Heart left ventricle (tissue), 16 donors: ENCODE data around the gene JPH3. TPM values are rescaled to one million over a fixed set of nuclear protein-coding genes. Genes with fewer than 3 reads are reported as not detected.
A peak's percentile ranks its signal among the peaks of the same experiment; 100 is the strongest.

ENCODE experiments used
- ATAC-seq, 4 donors: fragments of 200-7000 bp; cut with Tn5 transposase; one replicate each; pipeline ENCODE4 v1.9.1; 2020 to 2022; ENCODE audit warnings: moderate library complexity in 4 of 4, mild to moderate bottlenecking in 3 of 4, moderate number of reproducible peaks in 1 of 4
- DNase-seq, 5 donors: peaks; one replicate each; pipeline ENCODE4 v3.0.0-alpha.2; 2020
- H3K27ac ChIP-seq, 12 donors: fragments of 200-600 bp; sonication (generic) in 4 of 12; one replicate each; pipeline versions ENCODE4 v1.5.0 to v1.8.0; 2016 to 2022; ENCODE audit warnings: mild to moderate bottlenecking in 2 of 12
- H3K27me3 ChIP-seq, 9 donors: fragments of 200-600 bp; sonication (generic) in 2 of 9; one replicate each; pipeline versions ENCODE4 v1.5.1 to v1.8.0; 2016 to 2022; ENCODE audit warnings: mild to moderate bottlenecking in 3 of 9
- H3K36me3 ChIP-seq, 9 donors: fragments of 200-600 bp; sonication (generic) in 2 of 9; one replicate each; pipeline versions ENCODE4 v1.5.0 to v1.8.0; 2018 to 2022; ENCODE audit warnings: mild to moderate bottlenecking in 2 of 9
- H3K4me1 ChIP-seq, 12 donors: fragments of 200-600 bp; sonication (generic) in 4 of 12; one replicate each; pipeline versions ENCODE4 v1.5.0 to v1.8.0; 2016 to 2022; ENCODE audit warnings: mild to moderate bottlenecking in 3 of 12
- H3K4me3 ChIP-seq, 12 donors: fragments of 200-600 bp; sonication (generic) in 4 of 12; one replicate each; pipeline versions ENCODE4 v1.5.0 to v1.8.0; 2017 to 2022; ENCODE audit warnings: mild to moderate bottlenecking in 9 of 12, moderate library complexity in 4 of 12
- H3K9me3 ChIP-seq, 12 donors: fragments of 200-600 bp; sonication (generic) in 4 of 12; one replicate each; pipeline versions ENCODE4 v1.5.0 to v1.8.0; 2016 to 2022; ENCODE audit warnings: mild to moderate bottlenecking in 1 of 12
- POLR2A ChIP-seq, 2 donors: fragments of 450-650 bp; IDR thresholded peaks; one replicate each; pipeline ENCODE4 v1.6.1; 2017; ENCODE audit warnings: antibody characterized with exemption in 2 of 2, mild to moderate bottlenecking in 2 of 2, moderate library complexity in 2 of 2
- WGBS, 4 donors: extraction: QIAGEN DNeasy Blood & Tissue Kit in 2 of 4; methylation state at CpG; one replicate each; pipeline versions ENCODE4 v1.1.5 to v1.1.7; 2013 to 2018; 5-methylcytosine and 5-hydroxymethylcytosine counted together
- intact Hi-C, 10 donors: fragments of 100-400 bp; cut with DNase I; formaldehyde crosslinking; loops; one replicate each; pipeline versions ENCODE4 v1.11.1 to v1.14.2; 2022
- long read RNA-seq, 3 donors: library from polyadenylated mRNA; unstranded; transcript quantifications; one replicate each; pipeline ENCODE4 v2.0.0, GENCODE V29; 2020 to 2021
- polyA plus RNA-seq, 2 donors: library from polyadenylated mRNA; stranded (reverse); fragments of 200-250 nt; gene quantifications; one replicate each; pipeline ENCODE4 v1.2.3, GENCODE V29; 2013
- total RNA-seq, 9 donors: library from RNA; depleted of rRNA in 2 of 9; stranded (reverse); fragments of >200 nt in 2 of 9; fragmentation: NEBNext Ultra II Directional in 3 of 9; extraction: Animal tissue kit (Norgen Biotek cat#: 25700) in 3 of 9; gene quantifications; one replicate each; pipeline versions ENCODE4 v1.1.0 to v1.2.4, GENCODE V29; 2016 to 2023
- TF ChIP-seq, protein P1 (sequence below), 12 donors: fragments of 200-600 bp; sonication (generic) in 4 of 12; IDR thresholded peaks; one replicate each; pipeline versions ENCODE4 v1.5.0 to v1.8.0; 2018 to 2022; ENCODE audit warnings: antibody characterized with exemption in 12 of 12, mild to moderate bottlenecking in 5 of 12
- donor health status: ischemic (EF 13 %, LVEDD 7.1; RV severe dilation, severe dysfunction).
- donor health status: healthy with polysubstance abuse.
- donor health status: DM: no; HTN: yes; CAD: no.
- donor health status: DM: no; HTN: no; CAD: no.
- donor health status: ischemic (EF 25% LVEDD 6.9; RV normal size, moderate dysfunction).
- donor health status: ischemic (EF 25% LVEDD 5.7; RV mildly dilated, moderate dysfunction).
- donor health status: healthy.
- donor health status: DM: yes; HTN: yes; CAD: no.
- donor health status: ischemic (EF 35%, LVEDD 5.7; RV mildly dilated, moderate dysfunction).
- donor health status: nonischemic (EF 11% LVEDD 7.7; RV severe dilation, severe dysfunction).
- donor health status: DM: yes; HTN: yes; CAD: no.
- donor health status: PGD.
- donor health status: ischemic (EF 29% LVEDD 5.4; RV normal size, mild dysfunction).
- donor health status: nonischemic (EF 23%, LVEDD 6.1; RV moderate dilation, normal function).

The JPH3 gene
- total RNA-seq: under 1 TPM in 3 of 9 donors, not detected in 6; 0.12 to 0.58 (median 0.29) TPM
- under 1 TPM in 1 of 2 donors, not detected in 1; 0.03 TPM for polyA plus RNA-seq
- long read RNA-seq, donor 1: 0 reads
- long read RNA-seq, donor 2: 0 reads
- long read RNA-seq, donor 3, partial matches to known transcripts: 1 of 1 reads
- long read RNA-seq, donor 3, other reads (novel, unspliced or antisense): 0 of 1 reads

DNA sequence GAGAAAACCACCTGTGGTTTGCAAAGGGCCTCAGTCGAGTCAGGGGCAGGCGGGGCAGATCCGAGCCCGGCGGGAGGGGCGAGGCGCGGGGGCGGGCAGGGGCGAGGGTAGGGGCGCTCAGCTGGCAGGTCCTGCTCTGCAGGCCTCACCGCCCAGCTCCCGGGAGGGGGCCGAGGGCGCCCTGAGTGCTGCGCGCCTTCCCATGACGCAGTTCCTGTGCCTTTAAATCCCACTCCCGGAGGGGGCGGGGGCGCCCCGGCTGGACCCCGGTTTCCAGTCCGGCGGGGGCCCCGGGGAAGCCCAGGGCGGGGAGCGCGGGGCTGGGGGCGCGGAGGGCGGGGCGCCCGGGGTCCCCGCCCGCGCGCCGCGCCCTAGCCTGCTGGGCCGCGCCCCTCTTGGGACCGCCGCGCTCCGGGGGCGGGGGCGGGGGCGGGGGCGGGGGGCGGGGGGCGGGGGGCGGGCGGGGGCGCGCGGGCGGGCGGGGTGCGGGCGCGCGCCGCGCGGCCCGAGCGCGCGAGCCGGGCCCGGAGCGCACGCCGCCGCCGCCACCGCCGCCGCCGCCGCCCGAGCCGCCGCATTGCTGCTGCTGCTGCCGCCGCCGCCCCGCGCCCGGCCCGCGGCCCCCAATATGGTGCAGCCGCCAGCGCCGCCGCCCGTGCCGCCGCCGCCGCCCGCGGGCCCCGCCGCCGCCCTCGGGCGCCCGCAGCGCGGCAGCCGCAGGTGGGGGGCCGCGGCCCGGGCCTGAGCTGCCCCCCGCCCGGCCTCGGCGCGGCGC, at the start of gene JPH3:
JPH3 (plus strand) TSS at position 508 of the 775 bp plus-strand sequence. CDS start 639 bp downstream, outside the sequence.
- no peak within 1 kb of the TSS for H3K27ac ChIP-seq
- peaks cover 0 to 7% (median 0%) of the 10 kb centered on the region in 12 donors for H3K9me3 ChIP-seq
- peaks cover 0 to 22% (median 0%) of the 10 kb centered on the region in 12 donors for H3K4me1 ChIP-seq
- intact Hi-C loops: no loop called here
- 0 to 5% (median 1%) methylated on average over 1 to 104 of the region's 122 CpGs for WGBS, 4 donors
- no peaks in the 10 kb centered on the region for H3K36me3 ChIP-seq
- TF ChIP-seq, protein P1, sequence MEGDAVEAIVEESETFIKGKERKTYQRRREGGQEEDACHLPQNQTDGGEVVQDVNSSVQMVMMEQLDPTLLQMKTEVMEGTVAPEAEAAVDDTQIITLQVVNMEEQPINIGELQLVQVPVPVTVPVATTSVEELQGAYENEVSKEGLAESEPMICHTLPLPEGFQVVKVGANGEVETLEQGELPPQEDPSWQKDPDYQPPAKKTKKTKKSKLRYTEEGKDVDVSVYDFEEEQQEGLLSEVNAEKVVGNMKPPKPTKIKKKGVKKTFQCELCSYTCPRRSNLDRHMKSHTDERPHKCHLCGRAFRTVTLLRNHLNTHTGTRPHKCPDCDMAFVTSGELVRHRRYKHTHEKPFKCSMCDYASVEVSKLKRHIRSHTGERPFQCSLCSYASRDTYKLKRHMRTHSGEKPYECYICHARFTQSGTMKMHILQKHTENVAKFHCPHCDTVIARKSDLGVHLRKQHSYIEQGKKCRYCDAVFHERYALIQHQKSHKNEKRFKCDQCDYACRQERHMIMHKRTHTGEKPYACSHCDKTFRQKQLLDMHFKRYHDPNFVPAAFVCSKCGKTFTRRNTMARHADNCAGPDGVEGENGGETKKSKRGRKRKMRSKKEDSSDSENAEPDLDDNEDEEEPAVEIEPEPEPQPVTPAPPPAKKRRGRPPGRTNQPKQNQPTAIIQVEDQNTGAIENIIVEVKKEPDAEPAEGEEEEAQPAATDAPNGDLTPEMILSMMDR (IDR thresholded peaks at IDR 0.05): no peak
- TF ChIP-seq POLR2A (IDR thresholded peaks at IDR 0.05): no peak
- H3K4me3 ChIP-seq: peak within 1 kb of the TSS in 4 of 12 donors; percentile 5 to 39 (median 14)
- ATAC-seq (no peak), DNase-seq (no peak)
- peaks cover 39 to 92% (median 72%) of the 10 kb centered on the region in 9 donors for H3K27me3 ChIP-seq

DNA sequence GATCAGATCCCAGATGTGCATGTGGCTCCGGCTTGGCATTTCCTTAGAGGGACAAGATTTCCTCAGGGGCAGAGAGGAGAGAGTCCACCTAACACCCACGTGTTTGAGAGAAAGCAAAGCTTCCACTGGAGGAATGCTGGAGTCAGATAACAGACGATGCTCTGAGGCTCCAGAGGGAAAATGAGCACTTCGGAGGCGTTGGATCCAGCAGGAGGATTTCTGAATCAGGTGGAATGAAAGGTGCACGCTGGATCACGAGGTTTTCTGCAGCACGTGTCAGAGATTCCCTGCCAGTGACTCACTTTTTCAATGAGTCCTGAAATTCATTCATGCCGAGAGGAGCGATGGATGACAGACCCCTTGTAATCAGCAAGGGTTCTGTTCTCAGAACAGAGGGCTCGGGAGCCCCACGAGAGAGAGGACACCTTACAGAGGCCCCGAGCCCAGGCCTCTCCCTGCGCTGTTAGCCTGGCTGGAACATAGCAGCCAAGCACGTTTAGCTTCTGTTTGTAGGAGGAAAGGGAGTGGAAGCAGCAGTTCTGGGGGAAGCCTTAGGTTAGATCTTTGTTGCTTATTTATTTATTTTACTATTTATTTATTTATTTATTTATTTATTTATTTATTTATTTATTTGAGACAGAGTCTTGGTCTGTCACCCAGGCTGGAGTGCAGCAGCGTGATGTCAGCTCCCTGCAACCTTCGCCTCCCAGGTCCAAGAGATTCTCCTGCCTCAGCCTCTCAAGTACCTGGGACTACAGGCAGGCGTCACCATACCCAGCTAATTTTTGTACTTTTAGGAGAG, 49.3 kb upstream of the JPH3 start:
- Histone ChIP-seq H3K4me3 (no peak overlapping the region), H3K9me3 (no peaks in the 10 kb centered on the region), H3K27me3 (peaks cover 0 to 17% (median 0%) of the 10 kb centered on the region in 9 donors), H3K36me3 (no peaks in the 10 kb centered on the region), H3K27ac (no peak overlapping the region), H3K4me1 (peaks cover 0 to 15% (median 4%) of the 10 kb centered on the region in 12 donors)
- WGBS, 4 donors: 58 to 65% (median 63%) methylated on average over 18 of the region's 18 CpGs
- intact Hi-C loops: loop anchor here in 2 of 10 donors (10.0 kb wide), 3 partner anchors 82 to 228 kb away; no protein-coding TSS in a partner anchor
- no peak for TF ChIP-seq POLR2A (IDR thresholded peaks at IDR 0.05)
- TF ChIP-seq, protein P1 (IDR thresholded peaks at IDR 0.05): no peak
- ATAC-seq (no peak), DNase-seq (no peak)

DNA sequence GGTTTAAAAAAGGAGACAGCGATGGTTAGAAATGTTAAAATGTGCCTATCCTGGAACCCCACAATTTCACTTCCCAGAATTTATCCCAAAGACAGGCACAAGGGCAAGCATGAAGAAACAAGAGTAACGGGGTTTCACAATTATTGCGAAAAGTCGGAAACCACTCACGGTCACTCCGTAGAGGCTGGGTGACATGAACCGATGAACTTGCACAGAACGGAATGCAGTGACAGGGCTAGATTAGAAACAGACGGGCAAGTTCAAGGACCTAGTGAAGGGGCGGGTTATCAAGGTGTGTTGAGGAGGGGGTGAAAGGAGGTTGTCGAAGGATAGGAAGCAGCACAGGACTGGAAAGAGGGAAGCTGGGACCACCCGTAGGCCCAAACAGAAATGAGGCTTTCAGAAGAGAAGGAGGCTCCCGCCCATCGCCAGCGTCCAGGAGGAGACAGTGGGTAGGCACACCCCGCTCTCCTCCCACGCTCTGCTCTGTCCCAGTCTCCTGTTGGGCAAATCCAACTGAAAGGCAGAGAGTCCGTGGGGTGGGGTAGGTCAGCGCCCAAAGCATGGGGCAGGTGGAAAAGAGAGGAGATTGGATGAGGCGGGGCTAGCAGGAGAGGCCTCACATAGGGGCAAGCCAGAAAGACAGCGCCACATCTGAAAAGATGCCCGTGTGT, 47.4 kb upstream of the JPH3 start:
- Histone ChIP-seq H3K9me3 (no peaks in the 10 kb centered on the region), H3K36me3 (no peaks in the 10 kb centered on the region), H3K4me1 (peaks cover 0 to 15% (median 4%) of the 10 kb centered on the region in 12 donors), H3K27ac (peak overlapping the region in 1 of 12 donors; percentile 49), H3K27me3 (peaks cover 0 to 17% (median 0%) of the 10 kb centered on the region in 9 donors), H3K4me3 (no peak overlapping the region)
- WGBS, 4 donors: 73 to 80% (median 76%) methylated on average over 22 of the region's 22 CpGs
- DNase-seq (no peak), ATAC-seq (no peak)
- TF ChIP-seq POLR2A (IDR thresholded peaks at IDR 0.05): no peak
- intact Hi-C loops: loop anchor here in 2 of 10 donors (10.0 kb wide), 3 partner anchors 80 to 230 kb away; no protein-coding TSS in a partner anchor

DNA sequence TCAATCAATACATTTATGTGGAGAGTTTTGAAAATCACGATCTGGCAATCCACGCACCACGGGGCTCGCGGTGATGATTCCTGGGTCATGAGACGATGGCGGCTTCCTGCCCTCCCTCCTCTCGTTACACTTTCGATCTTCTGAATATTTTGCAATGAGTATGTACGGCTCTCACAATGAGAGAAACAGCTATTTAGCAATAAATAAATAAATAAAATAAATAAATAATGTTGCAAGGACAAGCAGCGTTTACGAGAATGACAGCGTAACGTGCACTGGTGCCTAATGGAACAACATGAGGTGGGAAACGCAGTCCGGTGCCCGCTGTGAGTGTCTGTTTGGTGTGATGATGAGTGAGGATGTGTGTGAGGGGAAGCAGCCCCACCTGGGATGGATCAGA, 46.7 kb upstream of the JPH3 start:
- WGBS, 4 donors: 87 to 91% (median 90%) methylated on average over 17 of the region's 17 CpGs
- ATAC-seq (no peak), DNase-seq (no peak)
- Histone ChIP-seq H3K27ac (no peak overlapping the region), H3K4me3 (no peak overlapping the region), H3K36me3 (no peaks in the 10 kb centered on the region), H3K4me1 (peaks cover 0 to 15% (median under 1%) of the 10 kb centered on the region in 12 donors), H3K9me3 (no peaks in the 10 kb centered on the region), H3K27me3 (peaks cover 0 to 17% (median 0%) of the 10 kb centered on the region in 9 donors)
- intact Hi-C loops: loop anchor here in 2 of 10 donors (10.0 kb wide), 3 partner anchors 79 to 231 kb away; no protein-coding TSS in a partner anchor
- no peak for TF ChIP-seq POLR2A (IDR thresholded peaks at IDR 0.05)
- TF ChIP-seq, protein P1 (IDR thresholded peaks at IDR 0.05): no peak
